Muscle layer of duodenum (tissue), 2 donors: ENCODE data around the gene ZFP69B.

Source experiments
- H3K27ac ChIP-seq: one replicate; pipeline ENCODE4 v1.7.0; 2013; ENCODE audit warnings: mild to moderate bottlenecking, low read length
- H3K27me3 ChIP-seq: one replicate; pipeline ENCODE4 v1.7.0; 2013; ENCODE audit warnings: low read depth, mild to moderate bottlenecking, control low read depth, low read length
- H3K36me3 ChIP-seq, 2 donors: one replicate each; pipeline ENCODE4 v1.7.0; 2013; ENCODE audit warnings: low read length in 2 of 2, control low read depth in 1 of 2, mild to moderate bottlenecking in 1 of 2; ENCODE audit not compliant: insufficient read depth in 2 of 2, control insufficient read depth in 1 of 2
- H3K4me1 ChIP-seq, 2 donors: one replicate each; pipeline ENCODE4 v1.7.0; 2013; ENCODE audit warnings: low read length in 2 of 2, mild to moderate bottlenecking in 2 of 2, control low read depth in 1 of 2, moderate library complexity in 1 of 2; ENCODE audit not compliant: insufficient read depth in 2 of 2, control insufficient read depth in 1 of 2
- H3K4me3 ChIP-seq, 2 donors: one replicate each; pipeline ENCODE4 v1.7.0; 2013; ENCODE audit warnings: low read length in 2 of 2, low read depth in 1 of 2, mild to moderate bottlenecking in 1 of 2
- H3K9me3 ChIP-seq, 2 donors: one replicate each; pipeline ENCODE4 v1.7.0; 2013; ENCODE audit warnings: low read length in 2 of 2, control low read depth in 1 of 2, mild to moderate bottlenecking in 1 of 2; ENCODE audit not compliant: control insufficient read depth in 1 of 2
- donor health status: healthy.

ZFP69B gene

GRCh38 chr1:40416709-40417108, 33.6 kb upstream of the ZFP69B start:
- H3K27ac ChIP-seq: no peak overlapping the region
- H3K9me3 ChIP-seq: no peaks in the 10 kb centered on the region
- no peak overlapping the region for H3K4me3 ChIP-seq
- no peaks in the 10 kb centered on the region for H3K27me3 ChIP-seq
- H3K36me3 ChIP-seq: peaks cover 47 to 49% of the 10 kb centered on the region in 2 donors
- H3K4me1 ChIP-seq: no peaks in the 10 kb centered on the region

GRCh38 chr1:40421431-40422384, 28.6 kb upstream of the ZFP69B start:
- no peak overlapping the region for H3K4me3 ChIP-seq
- no peak overlapping the region for H3K27ac ChIP-seq
- H3K9me3 ChIP-seq: no peaks in the 10 kb centered on the region
- no peaks in the 10 kb centered on the region for H3K27me3 ChIP-seq
- no peaks in the 10 kb centered on the region for H3K4me1 ChIP-seq
- peaks cover 19 to 28% of the 10 kb centered on the region in 2 donors for H3K36me3 ChIP-seq

DNA sequence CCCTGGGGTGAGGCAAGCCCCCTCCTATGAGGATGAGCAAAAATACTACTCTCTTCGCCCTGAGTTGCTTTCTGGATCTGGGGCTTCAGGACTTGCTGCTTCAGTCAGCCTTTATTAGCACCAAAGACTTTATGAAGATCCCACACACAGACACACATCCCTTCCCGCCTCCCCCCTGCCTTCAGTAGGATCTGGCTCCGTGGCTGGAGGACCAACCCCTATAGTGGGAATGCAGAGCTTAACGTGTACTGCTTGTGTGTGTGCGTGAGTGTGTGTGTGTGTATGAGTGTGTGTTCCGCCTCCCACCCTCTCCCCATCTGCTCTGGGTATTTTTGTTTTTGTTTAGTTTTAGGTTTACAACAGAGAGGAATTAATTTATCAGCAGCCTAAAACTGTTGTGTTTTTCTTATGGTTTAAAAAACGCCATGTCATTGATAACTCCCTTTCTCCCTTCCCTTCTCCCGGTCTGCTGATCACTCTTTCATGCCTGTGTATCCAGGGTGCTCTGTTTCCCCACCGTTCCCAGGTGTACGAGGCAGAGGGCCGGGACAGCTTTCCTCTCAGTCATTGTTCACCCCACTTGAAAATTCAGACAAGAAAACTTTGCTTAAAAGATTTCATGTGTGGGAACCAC, 27.5 kb upstream of the ZFP69B start:
- Histone ChIP-seq H3K4me3 (no peak overlapping the region), H3K27ac (no peak overlapping the region), H3K9me3 (no peaks in the 10 kb centered on the region), H3K36me3 (peaks cover 11 to 18% of the 10 kb centered on the region in 2 donors), H3K4me1 (no peaks in the 10 kb centered on the region), H3K27me3 (no peaks in the 10 kb centered on the region)

- H3K27me3 ChIP-seq: no peaks in the 10 kb centered on the region
- no peaks in the 10 kb centered on the region for H3K9me3 ChIP-seq
- no peak overlapping the region for H3K4me3 ChIP-seq
- no peak overlapping the region for H3K27ac ChIP-seq
- H3K36me3 ChIP-seq: peaks cover 11 to 15% of the 10 kb centered on the region in 2 donors
- H3K4me1 ChIP-seq: no peaks in the 10 kb centered on the region
Observed at GRCh38 chr1:40423264-40423642, 27.0 kb upstream of the ZFP69B start.

DNA sequence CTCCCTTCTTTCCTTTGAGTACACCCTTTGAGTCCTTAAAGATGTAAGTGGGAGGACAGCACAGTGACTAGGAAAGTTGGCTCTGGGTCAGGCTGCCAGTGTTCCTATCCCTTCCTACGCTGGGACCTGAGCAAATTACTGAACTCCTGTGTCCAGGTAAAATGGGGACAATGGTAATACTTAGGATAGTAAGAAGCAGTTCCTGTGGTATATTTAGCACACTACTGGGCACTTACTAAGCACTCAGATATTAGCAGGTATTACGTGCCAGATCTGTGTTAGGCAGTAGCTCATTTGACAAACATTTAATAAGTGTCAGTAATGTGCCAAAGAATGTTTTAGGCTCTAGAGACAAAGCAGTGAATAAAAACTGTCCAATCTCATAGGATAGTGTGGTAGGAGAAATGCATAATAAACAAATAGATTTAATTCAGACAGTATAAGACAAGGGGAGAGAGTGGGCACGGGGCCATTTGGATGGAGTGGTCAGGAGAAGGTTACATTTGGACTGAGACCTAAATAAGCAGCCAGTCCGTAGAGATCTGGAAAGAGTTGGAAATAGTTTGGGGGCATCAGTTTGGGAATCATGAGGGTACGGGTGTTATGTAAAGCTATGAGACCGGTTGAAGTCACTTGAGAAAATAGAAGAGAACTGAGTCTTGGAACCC, 26.2 kb upstream of the ZFP69B start:
- Histone ChIP-seq H3K9me3 (no peaks in the 10 kb centered on the region), H3K4me1 (no peaks in the 10 kb centered on the region), H3K36me3 (peaks cover 10 to 11% of the 10 kb centered on the region in 2 donors), H3K27ac (no peak overlapping the region), H3K4me3 (no peak overlapping the region), H3K27me3 (no peaks in the 10 kb centered on the region)

DNA sequence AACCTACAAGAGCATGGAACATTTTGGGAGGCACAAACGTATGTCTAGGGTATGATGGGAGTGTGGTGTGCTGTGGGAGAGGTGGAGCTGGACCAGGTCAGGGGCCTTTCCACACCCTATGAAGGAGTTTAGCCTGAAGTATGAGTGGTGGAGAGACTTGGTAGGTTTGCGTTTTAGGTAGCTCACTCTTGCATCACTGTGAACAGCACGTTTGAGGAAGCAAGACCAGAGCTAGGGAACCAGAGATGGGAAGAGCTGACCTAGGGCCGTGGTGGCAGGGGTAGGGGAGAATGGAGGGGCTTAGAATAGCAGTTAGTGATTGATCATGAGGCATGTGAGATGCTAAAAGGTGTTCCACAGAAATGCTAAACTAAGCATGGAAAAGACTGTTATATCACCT, 25.1 kb upstream of the ZFP69B start:
- H3K27ac ChIP-seq: no peak overlapping the region
- H3K4me1 ChIP-seq: no peaks in the 10 kb centered on the region
- H3K4me3 ChIP-seq: no peak overlapping the region
- no peaks in the 10 kb centered on the region for H3K27me3 ChIP-seq
- peaks cover 10 to 11% of the 10 kb centered on the region in 2 donors for H3K36me3 ChIP-seq
- no peaks in the 10 kb centered on the region for H3K9me3 ChIP-seq

- Histone ChIP-seq H3K27ac (no peak overlapping the region), H3K36me3 (no peaks in the 10 kb centered on the region), H3K4me3 (no peak overlapping the region), H3K9me3 (no peaks in the 10 kb centered on the region), H3K27me3 (no peaks in the 10 kb centered on the region), H3K4me1 (no peaks in the 10 kb centered on the region)
Observed at GRCh38 chr1:40431385-40431784, 18.9 kb upstream of the ZFP69B start.

GRCh38 chr1:40432644-40433390, 17.5 kb upstream of the ZFP69B start:
- H3K4me1 ChIP-seq: no peaks in the 10 kb centered on the region
- H3K36me3 ChIP-seq: no peaks in the 10 kb centered on the region
- no peaks in the 10 kb centered on the region for H3K27me3 ChIP-seq
- no peaks in the 10 kb centered on the region for H3K9me3 ChIP-seq
- H3K4me3 ChIP-seq: no peak overlapping the region
- H3K27ac ChIP-seq: no peak overlapping the region

DNA sequence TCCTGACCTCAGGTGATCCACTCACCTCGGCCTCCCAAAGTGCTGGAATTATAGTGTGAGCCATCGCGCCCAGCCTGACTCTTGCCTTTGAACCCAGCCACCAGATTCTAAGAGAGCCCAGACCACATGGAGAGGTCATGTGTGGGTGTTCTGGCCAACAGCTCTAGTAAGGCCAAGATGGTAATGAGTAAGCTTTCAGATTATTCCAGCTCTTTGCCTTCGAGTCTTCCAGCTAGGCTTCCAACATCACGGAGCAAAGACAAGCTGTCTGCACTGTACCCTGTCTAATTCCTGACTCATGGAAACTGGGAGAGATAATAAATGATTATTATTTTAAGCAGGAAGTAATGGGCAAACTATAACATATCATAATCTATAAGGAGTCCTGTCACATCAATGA, 14.8 kb upstream of the ZFP69B start:
- H3K4me3 ChIP-seq: no peak overlapping the region
- H3K4me1 ChIP-seq: no peaks in the 10 kb centered on the region
- no peak overlapping the region for H3K27ac ChIP-seq
- no peaks in the 10 kb centered on the region for H3K36me3 ChIP-seq
- no peaks in the 10 kb centered on the region for H3K9me3 ChIP-seq
- H3K27me3 ChIP-seq: no peaks in the 10 kb centered on the region

- Histone ChIP-seq H3K4me1 (no peaks in the 10 kb centered on the region), H3K4me3 (no peak overlapping the region), H3K9me3 (no peaks in the 10 kb centered on the region), H3K27ac (no peak overlapping the region), H3K27me3 (no peaks in the 10 kb centered on the region), H3K36me3 (no peaks in the 10 kb centered on the region)
Observed at GRCh38 chr1:40435876-40436275, 14.4 kb upstream of the ZFP69B start.
